ENCODE measurements around the gene ITGA2B.
"Not testable (repeated sequence)": the region's sequence is repeated elsewhere in the genome, so short reads cannot be mapped to it uniquely, and the experiment has no call there.

ITGA2B gene

GRCh38 chr17:44369414-44370023, 19.9 kb downstream of the ITGA2B start:
- DNase-seq (ENCODE audit: low read depth in 1 of 2, low spot score in 1 of 2) = not testable (repeated sequence)

- DNase-seq (ENCODE audit: low read depth in 1 of 2, low spot score in 1 of 2) = not testable (repeated sequence)
Measured at GRCh38 chr17:44368391-44369243, 20.8 kb downstream of the ITGA2B start.

GRCh38 chr17:44367231-44367979, 22.0 kb downstream of the ITGA2B start:
- DNase-seq (ENCODE audit: low read depth in 1 of 2, low spot score in 1 of 2) = no peak

GRCh38 chr17:44365051-44365450, 24.4 kb downstream of the ITGA2B start:
- not testable (repeated sequence) for DNase-seq (ENCODE audit: low read depth in 1 of 2, low spot score in 1 of 2)

- DNase-seq (ENCODE audit: low read depth in 1 of 2, low spot score in 1 of 2) = peak; percentile 32 to 53
Measured at GRCh38 chr17:44363613-44364159, 25.8 kb downstream of the ITGA2B start, which contains the start of gene FAM171A2. FAM171A2 (minus strand) TSS chr17:44363853; CDS start chr17:44363714, 139 bp downstream.

- no peak for DNase-seq (ENCODE audit: low read depth in 1 of 2, low spot score in 1 of 2)
Measured at GRCh38 chr17:44362949-44363612, 26.4 kb downstream of the ITGA2B start.

GRCh38 chr17:44362459-44362948, 26.9 kb downstream of the ITGA2B start:
- DNase-seq (ENCODE audit: low read depth in 1 of 2, low spot score in 1 of 2) = no peak

GRCh38 chr17:44361292-44362260, 27.9 kb downstream of the ITGA2B start:
- no peak for DNase-seq (ENCODE audit: low read depth in 1 of 2, low spot score in 1 of 2)

GRCh38 chr17:44360826-44361225, 28.6 kb downstream of the ITGA2B start:
- DNase-seq (ENCODE audit: low read depth in 1 of 2, low spot score in 1 of 2) = no peak

GRCh38 chr17:44360144-44360533, 29.3 kb downstream of the ITGA2B start:
- DNase-seq (ENCODE audit: low read depth in 1 of 2, low spot score in 1 of 2) = no peak

- DNase-seq (ENCODE audit: low read depth in 1 of 2, low spot score in 1 of 2) = no peak
Measured at GRCh38 chr17:44359458-44360143, 29.8 kb downstream of the ITGA2B start.

- DNase-seq (ENCODE audit: low read depth in 1 of 2, low spot score in 1 of 2) = no peak
Measured at GRCh38 chr17:44359006-44359405, 30.4 kb downstream of the ITGA2B start.

- no peak for DNase-seq (ENCODE audit: low read depth in 1 of 2, low spot score in 1 of 2)
Measured at GRCh38 chr17:44358066-44358465, 31.4 kb downstream of the ITGA2B start.

- DNase-seq (ENCODE audit: low read depth in 1 of 2, low spot score in 1 of 2) = no peak
Measured at GRCh38 chr17:44356241-44356640, 33.2 kb downstream of the ITGA2B start.

- no peak for DNase-seq (ENCODE audit: low read depth in 1 of 2, low spot score in 1 of 2)
Measured at GRCh38 chr17:44355642-44356099, 33.8 kb downstream of the ITGA2B start.

GRCh38 chr17:44354582-44355561, 34.6 kb downstream of the ITGA2B start:
- peak; percentile 42 to 48 for DNase-seq (ENCODE audit: low read depth in 1 of 2, low spot score in 1 of 2)

- DNase-seq (ENCODE audit: low read depth in 1 of 2, low spot score in 1 of 2) = no peak
Measured at GRCh38 chr17:44353672-44354331, 35.6 kb downstream of the ITGA2B start.
